OCI-M2 (cell line): Measurements from ENCODE around the gene STXBP6.
"Not testable (repeated sequence)": the region's sequence is repeated elsewhere in the genome, so short reads cannot be mapped to it uniquely, and the experiment has no call there.

ENCODE experiments used
- DNase-seq: peaks from one replicate; lab custom pipeline; 2025; ENCODE audit not compliant: unreplicated experiment; lab: John Stamatoyannopoulos, UW

The STXBP6 gene

GRCh38 chr14:24813819-24814259, 236.1 kb downstream of the STXBP6 start:
- DNase-seq, result no peak

GRCh38 chr14:24813089-24813815, 236.7 kb downstream of the STXBP6 start:
- DNase-seq, result no peak

GRCh38 chr14:24809135-24809534, 240.8 kb downstream of the STXBP6 start:
- no peak for DNase-seq

- DNase-seq, result no peak
Observed at GRCh38 chr14:24808412-24808811, 241.5 kb downstream of the STXBP6 start.

- DNase-seq, result no peak
Observed at GRCh38 chr14:24806061-24806678, 243.8 kb downstream of the STXBP6 start.

GRCh38 chr14:24804552-24805212, 245.3 kb downstream of the STXBP6 start:
- no peak for DNase-seq

- no peak for DNase-seq
Observed at GRCh38 chr14:24803933-24804494, 245.9 kb downstream of the STXBP6 start.

- not testable (repeated sequence) for DNase-seq
Observed at GRCh38 chr14:24803426-24803825, 246.5 kb downstream of the STXBP6 start.

- no peak for DNase-seq
Observed at GRCh38 chr14:24802236-24802635, 247.7 kb downstream of the STXBP6 start.

GRCh38 chr14:24801024-24801423, 248.9 kb downstream of the STXBP6 start:
- no peak for DNase-seq

- no peak for DNase-seq
Observed at GRCh38 chr14:24798911-24799462, 251.0 kb downstream of the STXBP6 start.

GRCh38 chr14:24795406-24795805, 254.5 kb downstream of the STXBP6 start:
- DNase-seq, result no peak

- no peak for DNase-seq
Observed at GRCh38 chr14:24794644-24795305, 255.2 kb downstream of the STXBP6 start.

GRCh38 chr14:24790196-24790595, 259.8 kb downstream of the STXBP6 start:
- no peak for DNase-seq

GRCh38 chr14:24789378-24789884, 260.5 kb downstream of the STXBP6 start:
- DNase-seq, result no peak

GRCh38 chr14:24785698-24786097, 264.2 kb downstream of the STXBP6 start:
- DNase-seq, result no peak

GRCh38 chr14:24784981-24785380, 265.0 kb downstream of the STXBP6 start:
- DNase-seq, result no peak

GRCh38 chr14:24783791-24784190, 266.2 kb downstream of the STXBP6 start:
- DNase-seq, result no peak

GRCh38 chr14:24780281-24780680, 269.7 kb downstream of the STXBP6 start:
- DNase-seq, result no peak

- DNase-seq, result no peak
Observed at GRCh38 chr14:24777678-24778077, 272.3 kb downstream of the STXBP6 start.

- no peak for DNase-seq
Observed at GRCh38 chr14:24775950-24776349, 274.0 kb downstream of the STXBP6 start.
